ENCODE measurements around the gene S100A1. TPM values are rescaled to one million over a fixed set of nuclear protein-coding genes. Genes with fewer than 3 reads are reported as not detected.

Gene S100A1
- total RNA-seq, 1 experiment from 2014 or later, result 1.3 TPM

DNA sequence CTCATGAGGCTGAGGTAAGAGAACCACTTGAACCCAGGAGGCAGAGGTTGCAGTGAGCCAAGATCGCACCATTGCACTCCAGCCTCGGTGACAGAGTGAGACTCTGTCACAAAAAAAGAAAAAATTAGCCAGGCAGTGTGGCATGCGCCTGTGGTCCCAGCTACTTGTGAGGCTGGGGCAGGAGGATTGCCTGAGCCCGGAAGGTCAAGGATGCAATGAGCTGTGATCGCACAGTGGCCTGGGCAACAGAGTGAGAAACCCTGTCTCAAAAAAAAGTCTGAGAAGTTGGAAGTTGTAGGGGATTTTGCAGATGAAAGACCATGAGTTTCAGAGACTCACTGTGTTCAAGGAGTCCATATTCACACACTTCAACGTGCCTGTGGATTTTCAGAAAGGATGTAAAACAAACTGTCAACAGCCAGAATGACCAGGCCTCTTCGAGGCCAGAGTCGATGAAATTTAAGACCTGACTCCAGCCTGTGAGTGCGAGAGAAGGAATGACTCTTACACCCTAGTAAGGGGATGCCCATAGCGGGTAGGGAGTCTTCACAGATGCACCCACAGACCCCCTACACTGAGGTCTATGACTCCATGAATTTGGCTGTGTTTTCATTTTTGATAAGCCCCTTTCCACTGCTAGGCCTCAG lies 3.1 kb upstream of the S100A1 start:
- Mint-ChIP-seq H3K27me3 (ENCODE audit: low read depth) (no peaks in the 10 kb centered on the region), H3K9me3 (no peaks in the 10 kb centered on the region), H3K4me1 (peaks cover 56% of the 10 kb centered on the region), H3K4me3 (no peak overlapping the region), H3K27ac (no peak overlapping the region), H3K36me3 (peaks cover 31% of the 10 kb centered on the region)
- POLR2A ChIA-PET, result interaction anchor here (0.7 kb wide), 2 partner anchors 9 to 10 kb away, joined by 3 read pairs; partner anchors contain the start of gene CHTOP
- no peak for DNase-seq (ENCODE audit: low spot score)
- TF ChIP-seq KAT7 (CRISPR knock-in tag; IDR thresholded peaks at IDR 0.05; ENCODE audit: borderline replicate concordance) (no peak), NR2C2 (CRISPR knock-in tag; IDR thresholded peaks at IDR 0.05) (no peak), TCF7 (CRISPR knock-in tag; IDR thresholded peaks at IDR 0.05; ENCODE audit: low read depth) (no peak), NFATC4 (CRISPR knock-in tag; IDR thresholded peaks at IDR 0.05) (no peak), ZNF138 (CRISPR knock-in tag; conservative IDR thresholded peaks at IDR 0.05) (no peak), RELA (CRISPR knock-in tag; IDR thresholded peaks at IDR 0.05; ENCODE audit: borderline replicate concordance) (no peak), JAZF1 (CRISPR knock-in tag; IDR thresholded peaks at IDR 0.05) (no peak), ZNF416 (CRISPR knock-in tag; IDR thresholded peaks at IDR 0.05) (no peak), TEAD1 (CRISPR knock-in tag; IDR thresholded peaks at IDR 0.05) (no peak), FOXP1 (CRISPR knock-in tag; IDR thresholded peaks at IDR 0.05; ENCODE audit: borderline replicate concordance) (no peak), GRHL2 (CRISPR knock-in tag; IDR thresholded peaks at IDR 0.05; ENCODE audit: insufficient replicate concordance, severe bottlenecking) (no peak), NFE2L1 (CRISPR knock-in tag; IDR thresholded peaks at IDR 0.05) (no peak), MYBL2 (CRISPR knock-in tag; IDR thresholded peaks at IDR 0.05) (no peak), MXD4 (CRISPR knock-in tag; IDR thresholded peaks at IDR 0.05; ENCODE audit: borderline replicate concordance) (no peak), ZNF317 (CRISPR knock-in tag; IDR thresholded peaks at IDR 0.05; ENCODE audit: borderline replicate concordance, low read depth) (no peak), ZNF423 (CRISPR knock-in tag; IDR thresholded peaks at IDR 0.05) (no peak), ZNF121 (CRISPR knock-in tag; IDR thresholded peaks at IDR 0.05) (no peak)
- TF ChIP-seq, protein P1, sequence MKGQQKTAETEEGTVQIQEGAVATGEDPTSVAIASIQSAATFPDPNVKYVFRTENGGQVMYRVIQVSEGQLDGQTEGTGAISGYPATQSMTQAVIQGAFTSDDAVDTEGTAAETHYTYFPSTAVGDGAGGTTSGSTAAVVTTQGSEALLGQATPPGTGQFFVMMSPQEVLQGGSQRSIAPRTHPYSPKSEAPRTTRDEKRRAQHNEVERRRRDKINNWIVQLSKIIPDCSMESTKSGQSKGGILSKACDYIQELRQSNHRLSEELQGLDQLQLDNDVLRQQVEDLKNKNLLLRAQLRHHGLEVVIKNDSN (CRISPR knock-in tag; IDR thresholded peaks at IDR 0.05), result no peak
- TF ChIP-seq, protein P2, sequence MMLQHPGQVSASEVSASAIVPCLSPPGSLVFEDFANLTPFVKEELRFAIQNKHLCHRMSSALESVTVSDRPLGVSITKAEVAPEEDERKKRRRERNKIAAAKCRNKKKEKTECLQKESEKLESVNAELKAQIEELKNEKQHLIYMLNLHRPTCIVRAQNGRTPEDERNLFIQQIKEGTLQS (CRISPR knock-in tag; conservative IDR thresholded peaks at IDR 0.05), result no peak
- TF ChIP-seq, protein P3, sequence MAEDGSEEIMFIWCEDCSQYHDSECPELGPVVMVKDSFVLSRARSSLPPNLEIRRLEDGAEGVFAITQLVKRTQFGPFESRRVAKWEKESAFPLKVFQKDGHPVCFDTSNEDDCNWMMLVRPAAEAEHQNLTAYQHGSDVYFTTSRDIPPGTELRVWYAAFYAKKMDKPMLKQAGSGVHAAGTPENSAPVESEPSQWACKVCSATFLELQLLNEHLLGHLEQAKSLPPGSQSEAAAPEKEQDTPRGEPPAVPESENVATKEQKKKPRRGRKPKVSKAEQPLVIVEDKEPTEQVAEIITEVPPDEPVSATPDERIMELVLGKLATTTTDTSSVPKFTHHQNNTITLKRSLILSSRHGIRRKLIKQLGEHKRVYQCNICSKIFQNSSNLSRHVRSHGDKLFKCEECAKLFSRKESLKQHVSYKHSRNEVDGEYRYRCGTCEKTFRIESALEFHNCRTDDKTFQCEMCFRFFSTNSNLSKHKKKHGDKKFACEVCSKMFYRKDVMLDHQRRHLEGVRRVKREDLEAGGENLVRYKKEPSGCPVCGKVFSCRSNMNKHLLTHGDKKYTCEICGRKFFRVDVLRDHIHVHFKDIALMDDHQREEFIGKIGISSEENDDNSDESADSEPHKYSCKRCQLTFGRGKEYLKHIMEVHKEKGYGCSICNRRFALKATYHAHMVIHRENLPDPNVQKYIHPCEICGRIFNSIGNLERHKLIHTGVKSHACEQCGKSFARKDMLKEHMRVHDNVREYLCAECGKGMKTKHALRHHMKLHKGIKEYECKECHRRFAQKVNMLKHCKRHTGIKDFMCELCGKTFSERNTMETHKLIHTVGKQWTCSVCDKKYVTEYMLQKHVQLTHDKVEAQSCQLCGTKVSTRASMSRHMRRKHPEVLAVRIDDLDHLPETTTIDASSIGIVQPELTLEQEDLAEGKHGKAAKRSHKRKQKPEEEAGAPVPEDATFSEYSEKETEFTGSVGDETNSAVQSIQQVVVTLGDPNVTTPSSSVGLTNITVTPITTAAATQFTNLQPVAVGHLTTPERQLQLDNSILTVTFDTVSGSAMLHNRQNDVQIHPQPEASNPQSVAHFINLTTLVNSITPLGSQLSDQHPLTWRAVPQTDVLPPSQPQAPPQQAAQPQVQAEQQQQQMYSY (CRISPR knock-in tag; IDR thresholded peaks at IDR 0.05), result no peak
- no peak for ATAC-seq
- CTCF ChIA-PET, result interaction anchor here (2.5 kb wide), 1 partner anchor 53 kb away, joined by 13 read pairs; no protein-coding TSS in a partner anchor

DNA sequence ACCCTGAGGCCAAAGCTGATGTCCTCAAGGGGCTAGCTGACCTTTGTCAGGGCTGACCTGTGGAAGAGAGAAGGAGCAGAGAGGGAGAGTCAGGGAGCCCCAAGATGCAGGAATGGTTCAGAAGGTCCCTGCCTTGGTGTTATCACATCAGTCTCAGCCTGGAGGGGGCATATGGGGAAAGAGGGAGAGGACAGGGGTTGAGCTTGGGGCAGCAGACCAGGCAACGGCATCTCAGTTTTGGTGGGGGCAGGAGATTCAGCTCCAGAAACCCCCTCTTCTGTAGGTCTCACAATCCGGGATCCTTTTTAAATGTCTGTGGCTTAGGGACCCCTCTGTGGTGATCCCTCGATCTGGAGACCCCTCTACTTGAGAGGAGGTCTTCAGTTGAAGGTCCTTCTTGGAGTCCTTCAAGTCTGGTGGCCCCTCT lies 1.7 kb upstream of the S100A1 start:
- ATAC-seq, result no peak
- Mint-ChIP-seq H3K36me3 (peaks cover 25% of the 10 kb centered on the region), H3K4me1 (peaks cover 56% of the 10 kb centered on the region), H3K27me3 (ENCODE audit: low read depth) (no peaks in the 10 kb centered on the region), H3K9me3 (no peaks in the 10 kb centered on the region), H3K27ac (peak overlapping the region; percentile 93), H3K4me3 (peak overlapping the region; percentile 81)
- ChIA-PET CTCF (interaction anchor here (1.3 to 5.1 kb wide), 24 partner anchors 14 to 160 kb away, joined by 3 to 230 read pairs (median 13); partner anchors contain the start of genes S100A14, S100A16, S100A6 and SNAPIN), POLR2A (interaction anchor here (0.9 to 1.8 kb wide), 7 partner anchors 9 to 149 kb away, joined by 3 to 15 read pairs (median 5); partner anchors contain the start of genes S100A14, S100A16, S100A6 and SLC27A3)
- DNase-seq (ENCODE audit: low spot score), result no peak
- no peak for TF ChIP-seq NR2C2 (CRISPR knock-in tag; IDR thresholded peaks at IDR 0.05)
- TF ChIP-seq GABPB1 (CRISPR knock-in tag; IDR thresholded peaks at IDR 0.05), result no peak
- no peak for TF ChIP-seq ESRRA (CRISPR knock-in tag; IDR thresholded peaks at IDR 0.05; ENCODE audit: borderline replicate concordance)
- TF ChIP-seq NR1H2 (CRISPR knock-in tag; IDR thresholded peaks at IDR 0.05), result no peak
- TF ChIP-seq, protein P4, sequence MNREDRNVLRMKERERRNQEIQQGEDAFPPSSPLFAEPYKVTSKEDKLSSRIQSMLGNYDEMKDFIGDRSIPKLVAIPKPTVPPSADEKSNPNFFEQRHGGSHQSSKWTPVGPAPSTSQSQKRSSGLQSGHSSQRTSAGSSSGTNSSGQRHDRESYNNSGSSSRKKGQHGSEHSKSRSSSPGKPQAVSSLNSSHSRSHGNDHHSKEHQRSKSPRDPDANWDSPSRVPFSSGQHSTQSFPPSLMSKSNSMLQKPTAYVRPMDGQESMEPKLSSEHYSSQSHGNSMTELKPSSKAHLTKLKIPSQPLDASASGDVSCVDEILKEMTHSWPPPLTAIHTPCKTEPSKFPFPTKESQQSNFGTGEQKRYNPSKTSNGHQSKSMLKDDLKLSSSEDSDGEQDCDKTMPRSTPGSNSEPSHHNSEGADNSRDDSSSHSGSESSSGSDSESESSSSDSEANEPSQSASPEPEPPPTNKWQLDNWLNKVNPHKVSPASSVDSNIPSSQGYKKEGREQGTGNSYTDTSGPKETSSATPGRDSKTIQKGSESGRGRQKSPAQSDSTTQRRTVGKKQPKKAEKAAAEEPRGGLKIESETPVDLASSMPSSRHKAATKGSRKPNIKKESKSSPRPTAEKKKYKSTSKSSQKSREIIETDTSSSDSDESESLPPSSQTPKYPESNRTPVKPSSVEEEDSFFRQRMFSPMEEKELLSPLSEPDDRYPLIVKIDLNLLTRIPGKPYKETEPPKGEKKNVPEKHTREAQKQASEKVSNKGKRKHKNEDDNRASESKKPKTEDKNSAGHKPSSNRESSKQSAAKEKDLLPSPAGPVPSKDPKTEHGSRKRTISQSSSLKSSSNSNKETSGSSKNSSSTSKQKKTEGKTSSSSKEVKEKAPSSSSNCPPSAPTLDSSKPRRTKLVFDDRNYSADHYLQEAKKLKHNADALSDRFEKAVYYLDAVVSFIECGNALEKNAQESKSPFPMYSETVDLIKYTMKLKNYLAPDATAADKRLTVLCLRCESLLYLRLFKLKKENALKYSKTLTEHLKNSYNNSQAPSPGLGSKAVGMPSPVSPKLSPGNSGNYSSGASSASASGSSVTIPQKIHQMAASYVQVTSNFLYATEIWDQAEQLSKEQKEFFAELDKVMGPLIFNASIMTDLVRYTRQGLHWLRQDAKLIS (CRISPR knock-in tag; IDR thresholded peaks at IDR 0.05; ENCODE audit: borderline replicate concordance), result no peak
